Mammary epithelial cell (primary cell): ENCODE results near the gene PLPP7.

ENCODE experiments used
- EZH2 ChIP-seq: IDR thresholded peaks from 2 replicates; pipeline ENCODE4 v1.6.1; 2012; ENCODE audit warnings: low read length, inconsistent platforms, borderline replicate concordance
- TF ChIP-seq, protein P1 (sequence below), 2 donors: IDR thresholded peaks in 1 of 2; conservative IDR thresholded peaks in 1 of 2; 2 replicates each; pipeline ENCODE4 v1.5.1; 2011 to 2012; ENCODE audit warnings: inconsistent platforms in 2 of 2, low read length in 2 of 2, mild to moderate bottlenecking in 2 of 2, control low read depth in 1 of 2, low read depth in 1 of 2; ENCODE audit not compliant: insufficient read depth in 1 of 2; ENCODE audit errors: extremely low read depth in 1 of 2

DNA sequence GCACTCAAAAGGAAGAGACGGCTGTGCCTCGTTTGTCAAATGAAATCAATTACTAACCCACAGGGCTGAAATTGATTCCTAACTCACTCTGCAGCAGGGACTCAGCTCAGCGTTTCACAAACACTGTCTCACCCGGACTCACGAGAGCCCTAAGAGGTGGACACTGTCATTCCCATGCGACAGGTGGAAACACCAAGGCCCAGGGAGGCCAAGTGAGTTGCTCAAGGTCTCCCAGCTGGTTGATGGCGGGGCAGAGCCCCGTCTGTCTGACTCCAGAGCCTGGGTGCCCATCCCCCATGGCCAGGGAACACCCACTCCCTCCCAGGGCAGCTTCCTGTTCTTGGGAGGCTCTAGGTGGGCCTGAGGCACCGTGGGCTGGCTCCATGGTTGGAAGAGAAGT is 1.3 kb upstream of the PLPP7 start:
- TF ChIP-seq, protein P1, sequence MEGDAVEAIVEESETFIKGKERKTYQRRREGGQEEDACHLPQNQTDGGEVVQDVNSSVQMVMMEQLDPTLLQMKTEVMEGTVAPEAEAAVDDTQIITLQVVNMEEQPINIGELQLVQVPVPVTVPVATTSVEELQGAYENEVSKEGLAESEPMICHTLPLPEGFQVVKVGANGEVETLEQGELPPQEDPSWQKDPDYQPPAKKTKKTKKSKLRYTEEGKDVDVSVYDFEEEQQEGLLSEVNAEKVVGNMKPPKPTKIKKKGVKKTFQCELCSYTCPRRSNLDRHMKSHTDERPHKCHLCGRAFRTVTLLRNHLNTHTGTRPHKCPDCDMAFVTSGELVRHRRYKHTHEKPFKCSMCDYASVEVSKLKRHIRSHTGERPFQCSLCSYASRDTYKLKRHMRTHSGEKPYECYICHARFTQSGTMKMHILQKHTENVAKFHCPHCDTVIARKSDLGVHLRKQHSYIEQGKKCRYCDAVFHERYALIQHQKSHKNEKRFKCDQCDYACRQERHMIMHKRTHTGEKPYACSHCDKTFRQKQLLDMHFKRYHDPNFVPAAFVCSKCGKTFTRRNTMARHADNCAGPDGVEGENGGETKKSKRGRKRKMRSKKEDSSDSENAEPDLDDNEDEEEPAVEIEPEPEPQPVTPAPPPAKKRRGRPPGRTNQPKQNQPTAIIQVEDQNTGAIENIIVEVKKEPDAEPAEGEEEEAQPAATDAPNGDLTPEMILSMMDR (conservative IDR thresholded peaks at IDR 0.05 in 1 of 2, IDR thresholded peaks at IDR 0.05 in 1 of 2; ENCODE audit: extremely low read depth in 1 of 2, insufficient read depth in 1 of 2, low read depth in 1 of 2, low read length in 2 of 2) = no peak
- TF ChIP-seq EZH2 = no peak
